ENCODE measurements around the gene OPN1MW. TPM values are rescaled to one million over a fixed set of nuclear protein-coding genes. Genes with fewer than 3 reads are reported as not detected.
"Not testable (repeated sequence)": the region's sequence is repeated elsewhere in the genome, so short reads cannot be mapped to it uniquely, and the experiment has no call there.

OPN1MW gene
- total RNA-seq, 2 experiments from 2014 or later, result not detected

GRCh38 chrX:154233620-154234019 is 51.2 kb downstream of the OPN1MW start:
- H3K9me3 Mint-ChIP-seq (ENCODE audit: low read depth); H3K4me1 Mint-ChIP-seq; H3K27ac Mint-ChIP-seq; ATAC-seq; H3K4me3 Mint-ChIP-seq; H3K27me3 Mint-ChIP-seq; CTCF ChIA-PET; H3K36me3 Mint-ChIP-seq; DNase-seq: not testable (repeated sequence)

DNA sequence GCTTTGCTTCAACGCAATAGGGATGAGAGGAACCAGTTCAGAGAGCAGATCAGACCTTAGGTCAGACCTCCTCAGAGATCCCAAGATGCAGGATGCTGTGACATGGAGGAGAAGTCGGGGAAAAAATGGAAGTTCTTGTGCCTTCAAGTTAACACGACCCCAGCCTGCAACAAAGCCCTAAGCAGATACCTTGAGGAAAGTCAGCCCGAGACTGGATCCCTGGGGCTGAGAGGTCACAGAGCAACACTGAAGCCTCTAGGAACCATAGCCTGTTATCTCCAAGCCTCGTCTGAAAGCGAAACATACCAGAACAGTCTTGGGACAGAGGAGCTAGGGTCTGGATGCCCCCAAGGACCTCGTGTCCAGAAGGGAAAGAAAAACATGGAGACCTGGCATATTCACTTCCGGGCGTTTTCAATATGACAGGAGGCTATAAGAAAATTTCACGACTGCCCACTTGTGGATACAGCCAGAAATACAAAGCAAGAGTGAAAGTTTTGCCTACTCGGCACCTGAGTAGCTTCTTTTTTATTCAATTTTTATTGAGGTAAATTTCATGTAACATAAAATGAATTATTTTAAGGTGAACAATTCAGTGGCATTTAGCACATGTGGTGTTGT is 56.7 kb downstream of the OPN1MW start:
- H3K36me3 Mint-ChIP-seq; H3K4me1 Mint-ChIP-seq; CTCF ChIA-PET; H3K9me3 Mint-ChIP-seq (ENCODE audit: low read depth); H3K27ac Mint-ChIP-seq; H3K27me3 Mint-ChIP-seq; H3K4me3 Mint-ChIP-seq; ATAC-seq: not testable (repeated sequence)
- DNase-seq, result peak; percentile 4

- H3K4me3 Mint-ChIP-seq; H3K27me3 Mint-ChIP-seq; CTCF ChIA-PET; H3K9me3 Mint-ChIP-seq (ENCODE audit: low read depth); ATAC-seq; H3K36me3 Mint-ChIP-seq; H3K4me1 Mint-ChIP-seq; H3K27ac Mint-ChIP-seq: not testable (repeated sequence)
- DNase-seq, result peak; percentile 11
These were observed 57.6 kb downstream of the OPN1MW start for GRCh38 chrX:154239982-154240503.

Other genes with a start within 250 kb of the OPN1MW start
- 100 to 1,000 TPM in 1 of 2 experiments, 10 to 100 TPM in 1; 92.8 to 115 TPM for gene NAA10, start 247.6 kb upstream of the OPN1MW start, total RNA-seq
- gene RENBP, start 238.0 kb upstream of the OPN1MW start, total RNA-seq, result 1 to 10 TPM; 6.8 to 7.5 TPM
- gene HCFC1, start 210.8 kb upstream of the OPN1MW start, total RNA-seq, result 100 to 1,000 TPM; 136 to 138 TPM
- gene TMEM187, start 209.8 kb upstream of the OPN1MW start, total RNA-seq, result 10 to 100 TPM in 1 of 2 experiments, 1 to 10 TPM in 1; 8.6 to 10.7 TPM
- 100 to 1,000 TPM; 127 to 148 TPM for gene IRAK1, start 162.7 kb upstream of the OPN1MW start, total RNA-seq
- 10 to 100 TPM; 81.1 to 84.5 TPM for gene MECP2, start 84.9 kb upstream of the OPN1MW start, total RNA-seq
- not detected for gene OPN1LW, start 38.4 kb upstream of the OPN1MW start, total RNA-seq
- not detected for gene OPN1MW2, start 37.2 kb downstream of the OPN1MW start, total RNA-seq
- gene OPN1MW3, start 75.0 kb downstream of the OPN1MW start, total RNA-seq, result not detected
- not detected for gene TEX28, start 112.5 kb downstream of the OPN1MW start, total RNA-seq
- 1 to 10 TPM in 1 of 2 experiments, under 1 TPM in 1; 0.75 to 1.1 TPM for gene TKTL1, start 113.2 kb downstream of the OPN1MW start, total RNA-seq
- gene FLNA, start 192.0 kb downstream of the OPN1MW start, total RNA-seq, result 1,000 to 10,000 TPM; 1,602 to 2,011 TPM
- gene EMD, start 196.7 kb downstream of the OPN1MW start, total RNA-seq, result 10 to 100 TPM; 64.6 to 70.2 TPM
- 1,000 to 10,000 TPM; 2,013 to 2,356 TPM for gene RPL10, start 215.8 kb downstream of the OPN1MW start, total RNA-seq
- gene DNASE1L1, start 226.7 kb downstream of the OPN1MW start, total RNA-seq, result 10 to 100 TPM; 18.4 to 19.6 TPM
- 10 to 100 TPM; 77.1 to 90.2 TPM for gene TAFAZZIN, start 228.9 kb downstream of the OPN1MW start, total RNA-seq
- 10 to 100 TPM; 42.0 to 48.4 TPM for gene ATP6AP1, start 246.1 kb downstream of the OPN1MW start, total RNA-seq

All from activated CD8-positive, alpha-beta memory T cell treated with anti-CD3 and anti-CD28 coated beads, Interleukin-2, amount 10 ng/mL, durations not matched to agents 7 days and 5 days (primary cell).